GM12875 (cell line): ENCODE measurements around the gene HERC3.
"Not testable (repeated sequence)": the region's sequence is repeated elsewhere in the genome, so short reads cannot be mapped to it uniquely, and the experiment has no call there.

Experiments used
- H3K4me3 ChIP-seq: one replicate; pipeline ENCODE4 v1.5.1; 2011; ENCODE audit warnings: low read depth, low read length, control low read depth
- CTCF ChIP-seq: IDR thresholded peaks from 2 replicates; pipeline ENCODE4 v1.5.1; 2011; ENCODE audit warnings: low read depth, mild to moderate bottlenecking, control low read depth, inconsistent platforms, low read length, moderate library complexity, borderline replicate concordance; ENCODE audit not compliant: insufficient read depth

HERC3 gene

DNA sequence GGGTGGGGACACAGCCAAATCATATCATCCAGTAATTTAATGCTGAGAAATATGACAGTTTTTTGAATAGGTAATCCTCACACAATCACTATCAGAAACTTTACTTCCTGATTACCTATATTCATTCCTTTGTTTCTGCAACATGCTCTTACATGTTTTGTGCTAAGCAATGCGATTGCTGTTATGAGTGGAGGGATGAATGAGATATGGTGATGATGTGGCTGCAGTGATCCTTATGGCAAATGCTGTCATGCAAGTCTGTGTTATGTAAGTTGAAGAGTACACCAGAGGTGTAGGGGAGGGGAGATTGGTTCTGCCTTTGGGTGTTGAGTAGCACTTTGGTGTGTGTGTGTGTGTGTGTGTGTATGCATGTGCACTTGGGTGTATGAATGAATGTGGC lies 14.6 kb downstream of the HERC3 start:
- no peak overlapping the region for H3K4me3 ChIP-seq
- TF ChIP-seq CTCF, result no peak

- no peak for TF ChIP-seq CTCF
- no peak overlapping the region for H3K4me3 ChIP-seq
Observed at GRCh38 chr4:88609387-88609786, 17.1 kb downstream of the HERC3 start.

- H3K4me3 ChIP-seq, result not testable (repeated sequence)
Observed at GRCh38 chr4:88609794-88610193, 17.5 kb downstream of the HERC3 start.

- no peak overlapping the region for H3K4me3 ChIP-seq
- no peak for TF ChIP-seq CTCF
Observed at GRCh38 chr4:88610771-88611170, 18.5 kb downstream of the HERC3 start.

- no peak overlapping the region for H3K4me3 ChIP-seq
- no peak for TF ChIP-seq CTCF
Observed at GRCh38 chr4:88613417-88613875, 21.2 kb downstream of the HERC3 start.

GRCh38 chr4:88614058-88614457 lies 21.8 kb downstream of the HERC3 start:
- no peak overlapping the region for H3K4me3 ChIP-seq
- no peak for TF ChIP-seq CTCF

DNA sequence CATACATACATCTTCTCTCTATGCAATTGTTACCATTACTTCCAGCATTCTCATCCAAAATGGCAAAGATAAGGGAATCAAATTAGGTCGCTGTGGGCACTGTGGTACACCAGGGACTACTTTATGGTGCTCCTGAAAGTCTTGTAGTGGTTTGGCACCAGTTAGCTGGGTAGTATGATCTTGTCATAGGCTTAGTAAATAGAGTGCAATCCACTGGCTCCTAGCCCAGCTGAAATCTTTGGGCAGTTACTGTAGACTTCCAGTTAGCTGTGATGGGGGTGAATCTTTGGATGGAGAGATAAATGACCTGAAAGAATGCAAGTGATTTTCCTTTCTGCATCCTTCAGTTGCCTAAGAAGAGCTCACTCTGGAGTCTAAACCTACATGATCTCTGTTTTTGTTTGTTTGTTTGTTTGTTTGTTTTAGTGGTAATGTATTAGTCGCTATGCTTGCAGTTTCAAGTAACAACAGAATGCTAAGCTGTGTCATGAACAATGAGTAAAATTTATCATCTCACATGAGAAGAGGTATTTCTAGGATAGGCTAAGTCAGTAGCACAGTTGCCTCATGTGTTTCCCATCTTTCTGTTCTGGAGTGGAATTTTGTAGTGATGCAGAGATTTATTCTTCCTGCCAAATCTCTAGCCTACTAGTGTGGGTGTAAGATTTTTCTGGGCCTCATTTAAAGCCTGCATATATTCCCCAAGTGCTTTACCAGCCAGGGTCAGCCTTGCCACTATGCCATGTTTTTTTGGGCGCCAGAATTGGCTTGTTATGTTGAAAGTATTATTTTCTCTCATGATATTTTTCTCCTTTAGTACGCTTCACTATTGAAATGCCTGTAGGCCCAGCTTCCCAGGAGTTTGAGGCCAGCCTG lies 24.2 kb downstream of the HERC3 start:
- no peak for TF ChIP-seq CTCF

More for the DNA sequence above, 24.2 kb downstream of the HERC3 start:
- no peak overlapping the region for H3K4me3 ChIP-seq
